ENCODE results near the gene MON1A. TPM values are rescaled to one million over a fixed set of nuclear protein-coding genes. Genes with fewer than 3 reads are reported as not detected.

Gene MON1A
- total and polyA plus RNA-seq, 8 donors = 2.3 to 7.7 (median 4.5) TPM

DNA sequence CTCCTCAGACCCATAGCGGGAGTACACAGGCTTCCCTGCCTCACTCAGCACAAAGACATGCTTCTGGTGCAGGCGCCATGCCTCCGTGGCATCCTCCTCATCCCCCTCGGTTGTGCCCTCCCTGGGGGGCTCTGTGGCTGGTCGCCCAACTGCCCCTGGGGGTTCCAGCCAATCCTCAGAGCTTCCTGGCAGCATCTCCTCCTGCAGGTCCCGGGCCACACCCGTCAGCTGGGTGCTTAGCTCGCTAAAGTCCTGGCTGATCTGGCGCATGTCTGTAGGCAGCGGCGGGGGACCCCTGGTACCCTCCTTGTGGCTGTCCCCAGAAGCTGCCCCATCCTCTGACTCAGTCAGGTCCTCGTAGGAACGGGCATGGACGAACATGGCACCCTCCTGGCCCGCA, 18.0 kb downstream of the MON1A start:
- Histone ChIP-seq H3K4me1 (peaks cover 0 to under 1% (median 0%) of the 10 kb centered on the region in 3 donors), H3K9me3 (no peaks in the 10 kb centered on the region), H3K27ac (no peak overlapping the region), H3K4me3 (no peak overlapping the region), H3K36me3 (no peaks in the 10 kb centered on the region), H3K27me3 (no peaks in the 10 kb centered on the region)
- DNase-seq = no peak
- TF ChIP-seq, protein P1, sequence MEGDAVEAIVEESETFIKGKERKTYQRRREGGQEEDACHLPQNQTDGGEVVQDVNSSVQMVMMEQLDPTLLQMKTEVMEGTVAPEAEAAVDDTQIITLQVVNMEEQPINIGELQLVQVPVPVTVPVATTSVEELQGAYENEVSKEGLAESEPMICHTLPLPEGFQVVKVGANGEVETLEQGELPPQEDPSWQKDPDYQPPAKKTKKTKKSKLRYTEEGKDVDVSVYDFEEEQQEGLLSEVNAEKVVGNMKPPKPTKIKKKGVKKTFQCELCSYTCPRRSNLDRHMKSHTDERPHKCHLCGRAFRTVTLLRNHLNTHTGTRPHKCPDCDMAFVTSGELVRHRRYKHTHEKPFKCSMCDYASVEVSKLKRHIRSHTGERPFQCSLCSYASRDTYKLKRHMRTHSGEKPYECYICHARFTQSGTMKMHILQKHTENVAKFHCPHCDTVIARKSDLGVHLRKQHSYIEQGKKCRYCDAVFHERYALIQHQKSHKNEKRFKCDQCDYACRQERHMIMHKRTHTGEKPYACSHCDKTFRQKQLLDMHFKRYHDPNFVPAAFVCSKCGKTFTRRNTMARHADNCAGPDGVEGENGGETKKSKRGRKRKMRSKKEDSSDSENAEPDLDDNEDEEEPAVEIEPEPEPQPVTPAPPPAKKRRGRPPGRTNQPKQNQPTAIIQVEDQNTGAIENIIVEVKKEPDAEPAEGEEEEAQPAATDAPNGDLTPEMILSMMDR (IDR thresholded peaks at IDR 0.05) = no peak
- no peak for ATAC-seq
- WGBS, 2 donors = 90 to 92% methylated on average over 15 of the region's 15 CpGs
- no peak for FAIRE-seq
- intact Hi-C loops (cut with DNase I) = no loop called here

DNA sequence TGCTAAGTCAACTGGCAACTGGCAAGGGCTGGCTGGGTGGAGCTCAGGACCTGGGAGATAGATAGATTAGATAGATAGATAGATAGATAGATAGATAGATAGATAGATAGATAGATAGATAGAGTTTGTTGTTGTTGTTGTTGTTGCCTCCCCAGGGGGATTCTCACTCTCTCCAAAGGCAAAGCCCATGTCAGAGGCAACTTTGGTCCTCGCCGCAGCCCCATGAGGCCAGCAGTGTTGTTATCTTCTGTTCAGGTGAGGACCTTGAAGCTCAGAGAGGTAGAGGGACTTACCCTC, 18.5 kb downstream of the MON1A start:
- intact Hi-C loops (cut with DNase I) = no loop called here
- no peaks in the 10 kb centered on the region for H3K9me3 ChIP-seq
- ATAC-seq (no peak), DNase-seq (no peak), FAIRE-seq (no peak)
- no peaks in the 10 kb centered on the region for H3K27me3 ChIP-seq
- TF ChIP-seq, protein P1 (IDR thresholded peaks at IDR 0.05) = no peak
- H3K36me3 ChIP-seq = no peaks in the 10 kb centered on the region
- peaks cover 0 to 6% (median 0%) of the 10 kb centered on the region in 3 donors for H3K4me1 ChIP-seq
- 94 to 100% methylated on average over 2 of the region's 2 CpGs for WGBS, 2 donors
- no peak overlapping the region for H3K27ac ChIP-seq
- H3K4me3 ChIP-seq = no peak overlapping the region

DNA sequence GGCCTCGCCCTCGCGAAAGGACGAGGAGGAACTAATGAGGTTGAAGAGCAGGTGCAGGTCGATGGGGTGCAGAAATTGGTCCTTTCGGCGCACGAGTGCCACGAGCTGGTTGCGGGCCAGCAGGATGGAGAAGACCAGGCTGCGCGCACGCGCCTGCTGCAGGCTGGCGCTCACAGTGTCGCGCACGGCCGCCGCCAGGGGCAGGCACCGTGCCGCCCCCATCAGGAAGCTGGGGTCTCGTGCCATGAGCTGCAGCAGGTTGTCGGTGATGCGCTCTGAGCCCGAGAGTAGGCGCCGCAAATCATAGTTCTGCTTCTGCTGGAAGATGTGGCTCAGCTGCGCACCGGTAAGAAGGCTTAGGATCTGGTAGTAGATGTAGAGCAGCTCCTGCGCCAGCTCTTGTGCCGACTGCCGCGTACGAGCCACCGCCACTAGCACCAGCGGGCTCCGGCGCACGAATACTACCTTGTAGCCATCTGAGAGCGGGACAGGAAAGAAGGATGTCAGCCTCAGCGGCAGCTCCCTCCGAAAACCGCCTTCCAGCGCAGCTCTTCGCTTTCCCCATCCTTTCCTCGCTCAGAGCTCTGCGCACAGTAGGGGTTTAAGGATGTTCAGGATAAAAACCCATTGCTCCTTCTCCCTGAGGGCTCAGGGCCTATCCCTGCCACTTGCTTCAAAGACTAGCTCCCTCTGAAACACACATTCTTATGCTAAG, 19.0 kb downstream of the MON1A start:
- H3K27ac ChIP-seq = no peak overlapping the region
- intact Hi-C loops (cut with DNase I) = no loop called here
- H3K9me3 ChIP-seq = no peaks in the 10 kb centered on the region
- H3K4me3 ChIP-seq = no peak overlapping the region
- no peaks in the 10 kb centered on the region for H3K36me3 ChIP-seq
- H3K4me1 ChIP-seq = peaks cover 0 to 10% (median 0%) of the 10 kb centered on the region in 3 donors
- FAIRE-seq (no peak), ATAC-seq (no peak), DNase-seq (no peak)
- WGBS, 2 donors = 87 to 89% methylated on average over 48 of the region's 48 CpGs
- no peaks in the 10 kb centered on the region for H3K27me3 ChIP-seq
- TF ChIP-seq, protein P1 (IDR thresholded peaks at IDR 0.05) = no peak

DNA sequence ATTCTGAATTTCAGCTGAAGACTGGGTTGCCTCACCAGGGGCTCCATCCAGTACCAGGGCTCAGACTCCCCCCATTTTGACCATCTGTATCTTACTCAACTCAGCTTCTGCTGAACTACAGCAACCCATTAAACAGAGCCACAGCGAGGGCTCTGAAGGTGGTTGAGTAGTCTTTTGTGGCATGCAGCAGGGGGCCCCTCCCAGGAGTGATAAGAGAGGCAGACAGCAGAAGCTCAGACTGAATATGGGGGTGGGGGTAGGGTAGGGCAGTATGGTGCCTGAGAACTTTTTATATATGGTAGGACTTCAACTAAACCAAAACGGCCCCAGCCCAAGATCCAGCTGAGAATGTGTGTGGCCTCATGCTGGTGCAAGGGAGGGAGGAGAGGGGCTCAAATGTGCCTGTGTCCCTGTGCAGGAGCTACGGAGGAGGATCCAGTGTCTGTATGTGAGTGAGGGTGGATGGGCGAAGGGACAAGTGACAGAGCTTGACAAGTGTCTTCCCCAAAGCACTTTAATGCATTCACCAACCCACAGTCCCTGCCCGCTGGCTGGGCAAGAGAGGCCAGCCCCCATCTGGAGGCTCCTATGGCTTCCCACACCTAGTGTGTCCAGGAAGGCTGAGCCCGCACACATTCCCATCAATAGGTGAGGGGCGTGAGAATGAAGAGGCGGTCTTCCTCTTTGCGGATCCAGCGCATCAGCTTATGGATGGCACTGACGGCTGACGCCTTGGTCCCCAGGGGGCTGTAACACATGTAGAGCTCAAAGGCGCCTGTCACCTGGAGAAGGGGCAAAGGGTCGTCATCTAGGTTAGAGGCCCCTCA, 21.0 kb downstream of the MON1A start:
- intact Hi-C loops (cut with DNase I) = loop anchor here in 1 of 3 donors (5.0 kb wide), 1 partner anchor 106 kb away; the partner anchor contains the start of gene INKA1
- no peak overlapping the region for H3K4me3 ChIP-seq
- H3K4me1 ChIP-seq = peaks cover 3 to 10% (median 5%) of the 10 kb centered on the region in 3 donors

More for the DNA sequence above, 21.0 kb downstream of the MON1A start:
- TF ChIP-seq, protein P1 (IDR thresholded peaks at IDR 0.05) = no peak
- Histone ChIP-seq H3K27me3 (no peaks in the 10 kb centered on the region), H3K9me3 (no peaks in the 10 kb centered on the region), H3K27ac (no peak overlapping the region), H3K36me3 (no peaks in the 10 kb centered on the region)
- ATAC-seq (no peak), DNase-seq (no peak), FAIRE-seq (no peak)
- 91% methylated on average over 14 of the region's 14 CpGs for WGBS, 2 donors
